Measurements from ENCODE around the gene WWTR1.

DNA sequence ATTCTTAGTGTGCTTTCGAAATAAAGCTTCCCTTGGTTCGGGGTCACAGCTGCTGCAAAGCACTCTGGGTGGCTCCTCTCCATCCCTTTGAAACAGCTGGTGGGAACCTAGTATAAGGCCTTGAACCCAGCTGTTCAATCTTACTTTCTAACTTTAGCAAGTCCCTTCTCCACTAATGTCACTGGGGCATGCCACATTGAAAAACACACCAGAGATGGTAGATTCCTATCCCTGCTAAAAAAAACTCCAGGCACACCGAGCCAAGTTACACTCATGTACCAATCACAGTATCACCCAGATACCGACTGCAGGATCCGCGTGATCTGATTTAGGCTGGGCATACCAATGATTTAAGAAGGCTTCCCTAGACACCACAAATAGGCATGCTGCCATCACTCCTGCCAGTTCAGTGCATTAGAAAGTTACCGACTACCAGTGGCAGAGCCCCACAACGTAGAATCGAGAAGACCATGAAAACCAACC, 65.0 kb downstream of the WWTR1 start:
- TF ChIP-seq, protein P1, sequence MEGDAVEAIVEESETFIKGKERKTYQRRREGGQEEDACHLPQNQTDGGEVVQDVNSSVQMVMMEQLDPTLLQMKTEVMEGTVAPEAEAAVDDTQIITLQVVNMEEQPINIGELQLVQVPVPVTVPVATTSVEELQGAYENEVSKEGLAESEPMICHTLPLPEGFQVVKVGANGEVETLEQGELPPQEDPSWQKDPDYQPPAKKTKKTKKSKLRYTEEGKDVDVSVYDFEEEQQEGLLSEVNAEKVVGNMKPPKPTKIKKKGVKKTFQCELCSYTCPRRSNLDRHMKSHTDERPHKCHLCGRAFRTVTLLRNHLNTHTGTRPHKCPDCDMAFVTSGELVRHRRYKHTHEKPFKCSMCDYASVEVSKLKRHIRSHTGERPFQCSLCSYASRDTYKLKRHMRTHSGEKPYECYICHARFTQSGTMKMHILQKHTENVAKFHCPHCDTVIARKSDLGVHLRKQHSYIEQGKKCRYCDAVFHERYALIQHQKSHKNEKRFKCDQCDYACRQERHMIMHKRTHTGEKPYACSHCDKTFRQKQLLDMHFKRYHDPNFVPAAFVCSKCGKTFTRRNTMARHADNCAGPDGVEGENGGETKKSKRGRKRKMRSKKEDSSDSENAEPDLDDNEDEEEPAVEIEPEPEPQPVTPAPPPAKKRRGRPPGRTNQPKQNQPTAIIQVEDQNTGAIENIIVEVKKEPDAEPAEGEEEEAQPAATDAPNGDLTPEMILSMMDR (conservative IDR thresholded peaks at IDR 0.05; ENCODE audit: low read depth, low read length): no peak
- no peak for TF ChIP-seq POLR2A (IDR thresholded peaks at IDR 0.05; ENCODE audit: low read depth, low read length)
- TF ChIP-seq RAD21 (IDR thresholded peaks at IDR 0.05; ENCODE audit: low read length): no peak
- TF ChIP-seq, protein P2, sequence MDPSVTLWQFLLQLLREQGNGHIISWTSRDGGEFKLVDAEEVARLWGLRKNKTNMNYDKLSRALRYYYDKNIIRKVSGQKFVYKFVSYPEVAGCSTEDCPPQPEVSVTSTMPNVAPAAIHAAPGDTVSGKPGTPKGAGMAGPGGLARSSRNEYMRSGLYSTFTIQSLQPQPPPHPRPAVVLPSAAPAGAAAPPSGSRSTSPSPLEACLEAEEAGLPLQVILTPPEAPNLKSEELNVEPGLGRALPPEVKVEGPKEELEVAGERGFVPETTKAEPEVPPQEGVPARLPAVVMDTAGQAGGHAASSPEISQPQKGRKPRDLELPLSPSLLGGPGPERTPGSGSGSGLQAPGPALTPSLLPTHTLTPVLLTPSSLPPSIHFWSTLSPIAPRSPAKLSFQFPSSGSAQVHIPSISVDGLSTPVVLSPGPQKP (IDR thresholded peaks at IDR 0.05; ENCODE audit: borderline replicate concordance, low read depth, low read length): no peak
- no peak for TF ChIP-seq RFX5 (IDR thresholded peaks at IDR 0.05; ENCODE audit: low read depth, low read length)
- TF ChIP-seq RCOR1 (IDR thresholded peaks at IDR 0.05; ENCODE audit: insufficient replicate concordance, low read length): no peak
- no peak for TF ChIP-seq CEBPB (IDR thresholded peaks at IDR 0.05; ENCODE audit: low read depth, low read length)
- no peak for TF ChIP-seq BHLHE40 (IDR thresholded peaks at IDR 0.05; ENCODE audit: low read depth, low read length)
- no peak for TF ChIP-seq MAFK (IDR thresholded peaks at IDR 0.05; ENCODE audit: low read depth, low read length)
- no peak for TF ChIP-seq SMC3 (IDR thresholded peaks at IDR 0.05; ENCODE audit: low read depth, low read length)
- TF ChIP-seq, protein P3, sequence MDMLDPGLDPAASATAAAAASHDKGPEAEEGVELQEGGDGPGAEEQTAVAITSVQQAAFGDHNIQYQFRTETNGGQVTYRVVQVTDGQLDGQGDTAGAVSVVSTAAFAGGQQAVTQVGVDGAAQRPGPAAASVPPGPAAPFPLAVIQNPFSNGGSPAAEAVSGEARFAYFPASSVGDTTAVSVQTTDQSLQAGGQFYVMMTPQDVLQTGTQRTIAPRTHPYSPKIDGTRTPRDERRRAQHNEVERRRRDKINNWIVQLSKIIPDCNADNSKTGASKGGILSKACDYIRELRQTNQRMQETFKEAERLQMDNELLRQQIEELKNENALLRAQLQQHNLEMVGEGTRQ (IDR thresholded peaks at IDR 0.05; ENCODE audit: low read depth, low read length): no peak
- TF ChIP-seq NFE2L2 (IDR thresholded peaks at IDR 0.05; ENCODE audit: low read depth, low read length): no peak
- TF ChIP-seq CHD1 (IDR thresholded peaks at IDR 0.05; ENCODE audit: low read depth, low read length): no peak
- no peak for TF ChIP-seq MAZ (IDR thresholded peaks at IDR 0.05; ENCODE audit: borderline replicate concordance, low read depth, low read length)

Measured in IMR-90 (cell line).